ENCODE data around the gene FIBP.
"Not testable (repeated sequence)": the region's sequence is repeated elsewhere in the genome, so short reads cannot be mapped to it uniquely, and the experiment has no call there.

FIBP gene

GRCh38 chr11:65857853-65858680 lies 30.2 kb downstream of the FIBP start, which contains the start of gene CFL1:
Gene CFL1, minus strand, starts transcription at chr11:65858180. Its CDS starts 81 bp downstream, at chr11:65858099.
- peak; percentile 99 for DNase-seq

DNA sequence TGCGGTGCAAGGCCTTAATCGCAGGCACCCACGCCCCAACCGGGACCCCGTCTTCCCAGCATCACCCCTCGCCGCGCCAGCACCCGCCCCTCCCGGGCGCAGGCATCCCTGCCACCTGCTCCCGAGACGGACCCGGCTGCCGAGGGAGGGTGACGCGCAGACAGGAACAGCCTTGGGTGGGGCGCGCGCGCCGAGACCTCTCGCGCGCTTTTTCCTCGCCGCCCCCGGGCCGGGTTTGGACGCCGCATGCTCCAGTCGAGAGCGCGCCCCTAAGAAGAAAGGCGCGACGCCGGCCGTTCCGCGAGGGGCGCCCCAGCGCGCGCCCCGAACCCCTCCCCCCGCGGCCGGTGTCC lies 30.8 kb downstream of the FIBP start:
- no peak for DNase-seq

- DNase-seq, result peak; percentile 90
These were observed 31.4 kb downstream of the FIBP start for GRCh38 chr11:65856689-65857499.

DNA sequence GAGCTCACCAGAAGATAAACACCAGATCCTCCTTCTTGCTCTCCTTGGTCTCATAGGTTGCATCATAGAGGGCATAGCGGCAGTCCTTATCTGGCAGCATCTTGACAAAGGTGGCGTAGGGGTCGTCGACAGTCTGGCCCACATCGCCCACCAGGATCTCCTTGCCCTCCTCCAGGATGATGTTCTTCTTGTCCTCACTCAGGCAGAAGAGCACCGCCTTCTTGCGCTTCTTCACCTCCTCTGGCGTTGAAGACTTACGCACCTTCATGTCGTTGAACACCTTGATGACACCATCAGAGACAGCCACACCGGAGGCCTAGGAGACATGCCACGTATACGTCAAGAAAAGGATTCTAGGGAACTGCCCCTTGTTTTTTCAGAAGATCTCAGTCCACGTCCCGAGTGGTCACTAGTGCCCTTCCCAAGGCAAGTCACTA lies 32.3 kb downstream of the FIBP start:
- no peak for DNase-seq

GRCh38 chr11:65854852-65855837 lies 33.1 kb downstream of the FIBP start:
- no peak for DNase-seq

- no peak for DNase-seq
These were observed 34.1 kb downstream of the FIBP start for GRCh38 chr11:65854161-65854592.

- DNase-seq, result no peak
These were observed 34.9 kb downstream of the FIBP start for GRCh38 chr11:65853246-65853979.

DNA sequence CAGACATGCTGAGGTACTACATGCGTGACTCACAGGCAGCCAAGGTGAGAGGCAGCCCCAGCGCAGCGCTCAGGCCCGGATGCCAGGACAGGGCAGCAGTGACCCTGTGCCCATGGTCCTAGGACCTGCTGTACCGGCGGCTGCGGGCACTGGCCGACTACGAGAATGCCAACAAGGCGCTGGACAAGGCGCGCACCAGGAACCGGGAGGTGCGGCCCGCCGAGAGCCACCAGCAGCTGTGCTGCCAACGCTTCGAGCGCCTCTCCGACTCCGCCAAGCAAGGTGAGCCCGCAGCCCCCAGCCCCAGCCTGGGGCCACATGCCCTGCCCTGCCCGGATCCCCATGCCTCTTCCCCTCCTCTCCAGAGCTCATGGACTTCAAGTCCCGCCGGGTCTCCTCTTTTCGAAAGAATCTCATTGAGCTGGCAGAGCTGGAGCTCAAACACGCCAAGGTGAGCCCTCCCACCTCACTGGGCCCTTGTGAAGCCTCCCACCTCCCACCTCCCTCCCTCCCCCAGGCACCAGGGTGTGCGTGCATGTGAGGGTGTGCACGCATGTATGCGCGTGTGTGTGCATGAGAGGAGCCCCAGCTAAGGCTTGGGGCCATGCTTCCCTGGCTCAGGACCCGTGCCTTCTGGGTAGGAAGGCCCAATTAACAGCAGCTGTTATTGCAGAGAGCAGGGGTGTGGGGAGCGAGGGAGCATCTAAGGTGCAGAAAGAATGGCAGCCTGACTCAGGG lies 35.6 kb downstream of the FIBP start:
- DNase-seq, result no peak

GRCh38 chr11:65851811-65852507 lies 36.3 kb downstream of the FIBP start:
- DNase-seq, result no peak

- peak; percentile 55 for DNase-seq
These were observed 37.1 kb downstream of the FIBP start for GRCh38 chr11:65851083-65851579.

- no peak for DNase-seq
These were observed 37.8 kb downstream of the FIBP start for GRCh38 chr11:65850217-65851082.

DNA sequence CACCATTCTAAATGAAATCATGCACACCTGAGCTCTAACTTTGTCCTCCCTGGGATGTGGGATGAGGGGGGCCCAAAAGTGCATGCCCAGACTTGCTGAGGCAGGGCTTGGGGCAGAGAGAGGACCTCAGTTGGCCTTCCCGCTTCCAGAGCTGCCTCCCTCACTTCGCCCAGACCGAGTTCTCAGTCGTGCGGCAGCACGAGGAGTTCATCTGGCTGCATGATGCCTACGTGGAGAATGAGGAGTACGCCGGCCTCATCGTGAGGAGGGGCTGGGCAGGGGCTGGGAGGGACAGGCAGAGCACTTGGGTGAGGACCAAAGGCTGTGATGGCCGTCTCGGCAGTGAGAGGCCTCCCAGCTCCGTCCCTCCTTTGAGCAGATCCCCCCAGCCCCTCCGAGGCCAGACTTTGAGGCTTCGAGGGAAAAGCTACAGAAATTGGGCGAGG lies 38.5 kb downstream of the FIBP start:
- DNase-seq, result no peak

GRCh38 chr11:65849366-65849765 lies 38.9 kb downstream of the FIBP start:
- no peak for DNase-seq

DNA sequence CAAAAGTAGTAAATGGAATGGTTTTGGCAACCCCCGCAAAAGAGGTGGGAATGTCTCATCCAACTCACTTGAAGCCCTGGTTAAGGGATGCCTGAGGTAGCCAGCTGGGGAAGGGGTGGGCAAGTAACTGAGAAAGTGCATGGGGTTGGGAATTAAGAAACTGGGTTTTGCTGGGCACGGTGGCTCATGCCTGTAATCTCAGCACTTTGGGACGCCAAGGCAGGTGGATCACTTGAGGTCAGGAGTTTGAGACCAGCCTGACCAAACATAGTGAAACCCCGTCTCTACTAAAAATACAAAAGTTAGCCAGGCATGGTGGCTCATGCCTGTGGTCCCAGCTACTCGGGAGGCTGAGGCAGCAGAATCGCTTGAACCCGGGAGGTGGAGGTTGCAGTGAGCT lies 39.6 kb downstream of the FIBP start:
- not testable (repeated sequence) for DNase-seq

- DNase-seq, result no peak
These were observed 40.5 kb downstream of the FIBP start for GRCh38 chr11:65847746-65848145.

GRCh38 chr11:65844231-65844872 lies 43.9 kb downstream of the FIBP start:
- no peak for DNase-seq

- DNase-seq, result no peak
These were observed 44.5 kb downstream of the FIBP start for GRCh38 chr11:65843811-65844210.

DNA sequence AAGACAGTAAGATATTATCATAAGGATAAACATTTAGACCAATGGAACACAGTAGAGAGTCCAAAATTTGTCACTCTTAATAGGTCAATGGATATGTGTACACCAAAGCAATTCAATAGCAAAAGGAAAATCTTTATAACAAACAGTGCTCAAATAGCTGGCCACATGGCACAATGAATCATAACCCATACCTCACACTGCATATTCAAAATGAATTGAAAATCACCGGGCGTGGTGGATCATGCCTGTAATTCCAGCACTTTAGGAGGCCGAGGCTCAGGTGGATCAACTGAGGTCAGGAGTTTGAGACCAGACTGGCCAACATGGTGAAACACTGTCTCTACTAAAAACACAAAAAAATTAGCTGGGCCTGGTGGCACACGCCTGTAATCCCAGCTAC lies 46.1 kb downstream of the FIBP start:
- no peak for DNase-seq

- peak; percentile 13 for DNase-seq
These were observed 54.1 kb downstream of the FIBP start for GRCh38 chr11:65834202-65834601.
